Measurements from ENCODE around the gene GAS2L2.
A peak's percentile ranks its signal among the peaks of the same experiment; 100 is the strongest.

GAS2L2 gene

GRCh38 chr17:35745749-35746320 lies 7.2 kb downstream of the GAS2L2 start:
- no peak for DNase-seq (ENCODE audit: low spot score)

GRCh38 chr17:35745246-35745645 lies 7.8 kb downstream of the GAS2L2 start:
- no peak for DNase-seq (ENCODE audit: low spot score)

GRCh38 chr17:35744830-35745229 lies 8.2 kb downstream of the GAS2L2 start:
- no peak for DNase-seq (ENCODE audit: low spot score)

GRCh38 chr17:35743626-35744328 lies 9.3 kb downstream of the GAS2L2 start:
- peak; percentile 73 for DNase-seq (ENCODE audit: low spot score)

- DNase-seq (ENCODE audit: low spot score): no peak
These were observed 10.1 kb downstream of the GAS2L2 start for GRCh38 chr17:35742896-35743477.

GRCh38 chr17:35742496-35742895 lies 10.5 kb downstream of the GAS2L2 start:
- DNase-seq (ENCODE audit: low spot score): no peak

- no peak for DNase-seq (ENCODE audit: low spot score)
These were observed 11.8 kb downstream of the GAS2L2 start for GRCh38 chr17:35740997-35741931.

- no peak for DNase-seq (ENCODE audit: low spot score)
These were observed 12.8 kb downstream of the GAS2L2 start for GRCh38 chr17:35740216-35740615.

- DNase-seq (ENCODE audit: low spot score): no peak
These were observed 14.4 kb downstream of the GAS2L2 start for GRCh38 chr17:35738519-35739133.

- DNase-seq (ENCODE audit: low spot score): no peak
These were observed 16.8 kb downstream of the GAS2L2 start for GRCh38 chr17:35736236-35736635.

- DNase-seq (ENCODE audit: low spot score): no peak
These were observed 17.8 kb downstream of the GAS2L2 start for GRCh38 chr17:35735036-35735805.

GRCh38 chr17:35734396-35734795 lies 18.6 kb downstream of the GAS2L2 start:
- DNase-seq (ENCODE audit: low spot score): no peak

GRCh38 chr17:35733366-35733765 lies 19.7 kb downstream of the GAS2L2 start:
- DNase-seq (ENCODE audit: low spot score): no peak

- no peak for DNase-seq (ENCODE audit: low spot score)
These were observed 20.3 kb downstream of the GAS2L2 start for GRCh38 chr17:35732806-35733136.

- peak; percentile 76 for DNase-seq (ENCODE audit: low spot score)
These were observed 20.9 kb downstream of the GAS2L2 start for GRCh38 chr17:35731917-35732805.

- peak; percentile 92 for DNase-seq (ENCODE audit: low spot score)
These were observed 21.7 kb downstream of the GAS2L2 start, which contains the start of gene RASL10B for GRCh38 chr17:35731239-35731916. Gene RASL10B (plus strand): TSS chr17:35731639. CDS start chr17:35735185, 3,546 bp downstream.

GRCh38 chr17:35730400-35731005 lies 22.5 kb downstream of the GAS2L2 start:
- no peak for DNase-seq (ENCODE audit: low spot score)

GRCh38 chr17:35729405-35729833 lies 23.6 kb downstream of the GAS2L2 start:
- no peak for DNase-seq (ENCODE audit: low spot score)

- DNase-seq (ENCODE audit: low spot score): no peak
These were observed 24.5 kb downstream of the GAS2L2 start for GRCh38 chr17:35728551-35728950.

Data from ecto neural progenitor cell (in vitro differentiated cells).